MM.1S (cell line): Measurements from ENCODE around the gene TRAM2.
A peak's percentile ranks its signal among the peaks of the same experiment; 100 is the strongest.

ENCODE experiments used
- DNase-seq: peaks from one replicate; pipeline ENCODE4 v3.0.0-alpha.2; 2015
- H2AFZ ChIP-seq: fragments of 300-600 bp; sonication (generic); 2 replicates; pipeline ENCODE4 v1.6.0; 2016; ENCODE audit warnings: antibody characterized with exemption, low read length
- H3F3A ChIP-seq: fragments of 300-600 bp; sonication (generic); 2 replicates; pipeline ENCODE4 v1.6.1; 2016; ENCODE audit warnings: mild to moderate bottlenecking, antibody characterized with exemption, low read length, moderate library complexity, mixed read lengths; ENCODE audit not compliant: insufficient read depth
- H3K27ac ChIP-seq: fragments of 300-600 bp; sonication (generic); 2 replicates; pipeline ENCODE4 v1.5.1; 2016; ENCODE audit warnings: mild to moderate bottlenecking, low read length
- H3K27me3 ChIP-seq: fragments of 300-600 bp; sonication (generic); replicated peaks from 2 replicates; pipeline ENCODE4 v1.6.0; 2016; ENCODE audit warnings: low read length; ENCODE audit not compliant: insufficient read depth
- H3K36me3 ChIP-seq: fragments of 300-600 bp; sonication (generic); replicated peaks from 2 replicates; pipeline ENCODE4 v1.6.1; 2016; ENCODE audit warnings: mild to moderate bottlenecking, low read length, mixed read lengths; ENCODE audit not compliant: insufficient read depth
- H3K4me1 ChIP-seq: fragments of 300-600 bp; sonication (generic); 2 replicates; pipeline ENCODE4 v1.6.1; 2016; ENCODE audit warnings: low read length, mixed read lengths
- H3K4me2 ChIP-seq: fragments of 300-600 bp; sonication (generic); 2 replicates; pipeline ENCODE4 v1.6.0; 2016; ENCODE audit warnings: low read depth, low read length
- H3K4me3 ChIP-seq: fragments of 300-600 bp; sonication (generic); 2 replicates; pipeline ENCODE4 v1.5.1; 2016; ENCODE audit warnings: low read length, mixed read lengths
- H3K79me2 ChIP-seq: fragments of 300-600 bp; sonication (generic); 2 replicates; pipeline ENCODE4 v1.6.1; 2016; ENCODE audit warnings: mixed run types, low read length, mixed read lengths
- H3K9ac ChIP-seq: fragments of 300-600 bp; sonication (generic); 2 replicates; pipeline ENCODE4 v1.6.1; 2016; ENCODE audit warnings: low read length, mixed read lengths
- H3K9me2 ChIP-seq: fragments of 300-600 bp; sonication (generic); replicated peaks from 2 replicates; pipeline ENCODE4 v1.6.1; 2016; ENCODE audit warnings: mild to moderate bottlenecking, low read length, mixed read lengths; ENCODE audit not compliant: insufficient read depth
- H3K9me3 ChIP-seq: fragments of 300-600 bp; sonication (generic); replicated peaks from 2 replicates; pipeline ENCODE4 v1.6.1; 2016; ENCODE audit warnings: mild to moderate bottlenecking, low read length, mixed read lengths; ENCODE audit not compliant: insufficient read depth
- H4K20me1 ChIP-seq: fragments of 300-600 bp; sonication (generic); 2 replicates; pipeline ENCODE4 v1.6.1; 2016; ENCODE audit warnings: mild to moderate bottlenecking, low read length, moderate library complexity, mixed read lengths; ENCODE audit not compliant: insufficient read depth
- EZH2 ChIP-seq: fragments of 300-600 bp; sonication (generic); optimal IDR thresholded peaks from 2 replicates; pipeline ENCODE3; 2017; ENCODE audit warnings: low read depth, mild to moderate bottlenecking, antibody characterized with exemption, low read length, mixed read lengths
- EZH2phosphoT487 ChIP-seq: fragments of 300-600 bp; sonication (generic); IDR thresholded peaks from 2 replicates; pipeline ENCODE4 v1.6.1; 2018; ENCODE audit warnings: antibody characterized with exemption, low read length
- TF ChIP-seq, protein P1 (sequence below): fragments of 300-600 bp; sonication (generic); IDR thresholded peaks from 2 replicates; pipeline ENCODE4 v1.5.1; 2016; ENCODE audit warnings: antibody characterized with exemption, low read length, mixed read lengths

TRAM2 gene

DNA sequence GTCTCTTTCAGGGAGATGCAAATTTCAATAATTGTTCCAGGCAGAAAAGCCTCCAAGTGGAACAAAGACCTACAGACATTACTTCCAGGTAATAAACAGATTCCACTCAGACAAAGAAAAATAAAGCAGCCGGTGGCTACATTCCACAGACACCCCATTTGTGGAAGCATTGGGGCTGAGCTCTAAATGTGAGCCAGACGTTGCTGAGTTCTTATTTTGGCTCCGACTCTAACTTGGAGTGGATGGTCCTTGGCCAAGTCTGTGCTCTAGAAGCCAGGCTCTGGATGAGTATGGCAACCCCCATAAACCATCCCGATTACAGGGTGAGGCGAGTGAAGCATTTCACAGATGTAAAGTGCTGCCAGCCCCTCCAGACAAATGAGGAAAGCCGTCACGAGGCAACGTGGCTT, 6.6 kb downstream of the TRAM2 start:
- Histone ChIP-seq H3K27me3 (no peaks in the 10 kb centered on the region), H3K4me1 (peaks cover 80% of the 10 kb centered on the region), H3K4me2 (peak overlapping the region; percentile 97; the same call in 1 of the 2 replicates), H3K4me3 (peak overlapping the region; percentile 6; the same call in 1 of the 2 replicates), H3K9me2 (no peaks in the 10 kb centered on the region), H3K9me3 (no peaks in the 10 kb centered on the region), H3K79me2 (peaks cover 100% of the 10 kb centered on the region), H3F3A (peaks cover 80% of the 10 kb centered on the region), H3K27ac (peak overlapping the region; percentile 90; the same call in 1 of the 2 replicates), H2AFZ (no peak overlapping the region), H3K9ac (peak overlapping the region; percentile 95; the same call in 1 of the 2 replicates), H4K20me1 (peaks cover 20% of the 10 kb centered on the region), H3K36me3 (0 out of 2 replicates have a peak, but pooled peaks cover 10% of the 10 kb centered on the region)
- no peak for DNase-seq
- TF ChIP-seq, protein P1, sequence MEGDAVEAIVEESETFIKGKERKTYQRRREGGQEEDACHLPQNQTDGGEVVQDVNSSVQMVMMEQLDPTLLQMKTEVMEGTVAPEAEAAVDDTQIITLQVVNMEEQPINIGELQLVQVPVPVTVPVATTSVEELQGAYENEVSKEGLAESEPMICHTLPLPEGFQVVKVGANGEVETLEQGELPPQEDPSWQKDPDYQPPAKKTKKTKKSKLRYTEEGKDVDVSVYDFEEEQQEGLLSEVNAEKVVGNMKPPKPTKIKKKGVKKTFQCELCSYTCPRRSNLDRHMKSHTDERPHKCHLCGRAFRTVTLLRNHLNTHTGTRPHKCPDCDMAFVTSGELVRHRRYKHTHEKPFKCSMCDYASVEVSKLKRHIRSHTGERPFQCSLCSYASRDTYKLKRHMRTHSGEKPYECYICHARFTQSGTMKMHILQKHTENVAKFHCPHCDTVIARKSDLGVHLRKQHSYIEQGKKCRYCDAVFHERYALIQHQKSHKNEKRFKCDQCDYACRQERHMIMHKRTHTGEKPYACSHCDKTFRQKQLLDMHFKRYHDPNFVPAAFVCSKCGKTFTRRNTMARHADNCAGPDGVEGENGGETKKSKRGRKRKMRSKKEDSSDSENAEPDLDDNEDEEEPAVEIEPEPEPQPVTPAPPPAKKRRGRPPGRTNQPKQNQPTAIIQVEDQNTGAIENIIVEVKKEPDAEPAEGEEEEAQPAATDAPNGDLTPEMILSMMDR = no peak
- TF ChIP-seq EZH2phosphoT487 (no peak), EZH2 (no peak)

DNA sequence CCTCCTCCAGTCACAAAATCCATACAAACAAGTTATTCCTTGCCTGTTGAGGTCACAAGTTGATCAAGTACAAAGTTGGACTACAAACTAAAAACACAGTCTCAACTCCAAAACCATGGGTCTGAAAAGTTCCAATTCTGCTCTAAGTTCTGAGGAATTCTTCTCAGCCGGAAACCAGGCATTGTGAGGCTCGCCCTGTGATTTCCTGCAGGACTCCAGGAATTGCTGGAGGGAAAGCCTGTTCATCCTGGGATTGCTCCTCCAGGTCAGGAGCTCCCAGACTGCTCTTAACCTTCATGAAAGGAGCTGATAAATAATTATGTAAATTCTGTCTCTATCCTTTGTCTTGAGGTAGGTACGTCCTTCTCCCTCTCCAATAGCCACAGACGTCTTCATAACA, 8.5 kb downstream of the TRAM2 start:
- Histone ChIP-seq H3K27ac (peak overlapping the region; percentile 77; the same call in 1 of the 2 replicates), H3K36me3 (0 out of 2 replicates have a peak, but pooled peaks cover 16% of the 10 kb centered on the region), H3K4me2 (peak overlapping the region; percentile 97), H4K20me1 (peaks cover 35% of the 10 kb centered on the region), H3K9me3 (no peaks in the 10 kb centered on the region), H3F3A (peaks cover 63% of the 10 kb centered on the region), H3K4me3 (no peak overlapping the region), H3K79me2 (peaks cover 100% of the 10 kb centered on the region), H3K27me3 (no peaks in the 10 kb centered on the region), H3K9ac (no peak overlapping the region), H3K9me2 (no peaks in the 10 kb centered on the region), H3K4me1 (peaks cover 93% of the 10 kb centered on the region), H2AFZ (no peak overlapping the region)
- no peak for DNase-seq
- TF ChIP-seq, protein P1 = no peak
- TF ChIP-seq EZH2phosphoT487 (no peak), EZH2 (no peak)

DNA sequence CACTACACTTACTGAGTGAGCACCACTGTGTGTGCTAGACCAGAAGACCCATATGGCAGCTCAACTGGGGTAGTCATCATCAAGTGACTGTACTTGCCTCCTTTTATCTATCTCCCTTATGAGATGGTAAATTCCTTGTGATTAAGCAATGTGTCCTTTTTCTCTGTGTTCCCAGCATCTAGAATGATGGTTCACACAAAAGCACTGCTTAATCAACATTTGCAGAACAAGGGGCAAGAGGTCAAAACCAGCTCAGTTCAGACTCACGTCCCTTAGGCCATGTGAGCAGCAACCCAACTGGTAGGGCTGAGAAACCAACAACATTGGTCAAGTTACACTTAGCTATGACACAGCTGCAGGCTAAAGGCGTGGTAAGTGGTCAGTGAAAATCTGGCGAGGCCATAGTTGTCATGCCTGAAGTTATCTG, 10.0 kb downstream of the TRAM2 start:
- Histone ChIP-seq H3K9ac (peak overlapping the region; percentile 8; the same call in 1 of the 2 replicates), H3K9me3 (no peaks in the 10 kb centered on the region), H3K36me3 (0 out of 2 replicates have a peak, but pooled peaks cover 15% of the 10 kb centered on the region), H2AFZ (no peak overlapping the region), H3K27ac (peak overlapping the region; percentile 77), H3F3A (peaks cover 49% of the 10 kb centered on the region), H3K9me2 (no peaks in the 10 kb centered on the region), H3K4me1 (peaks cover 87% of the 10 kb centered on the region), H3K4me2 (peak overlapping the region; percentile 97), H3K27me3 (no peaks in the 10 kb centered on the region), H3K79me2 (peaks cover 100% of the 10 kb centered on the region), H4K20me1 (peaks cover 32% of the 10 kb centered on the region), H3K4me3 (no peak overlapping the region; the same call in 1 of the 2 replicates)
- no peak for TF ChIP-seq EZH2phosphoT487
- DNase-seq = no peak

DNA sequence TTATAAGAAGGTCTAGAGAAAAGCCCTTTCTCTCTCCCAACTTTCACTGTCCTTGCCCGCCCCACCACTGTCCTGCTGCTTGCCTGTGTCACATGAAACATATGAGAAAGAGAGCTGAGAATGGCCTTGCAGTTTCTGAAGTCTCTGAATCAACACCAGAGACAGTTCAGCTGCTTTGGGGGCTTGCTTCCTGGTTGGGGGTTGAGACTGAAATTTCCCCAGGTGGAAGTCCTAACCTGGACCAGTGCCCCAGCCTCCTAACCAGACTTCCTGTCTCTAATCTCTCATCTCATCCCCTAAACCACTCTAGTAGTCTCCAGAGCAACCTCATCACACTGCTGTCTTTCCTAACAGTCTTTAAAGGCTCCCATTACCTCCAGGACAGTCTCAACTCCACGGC, 10.7 kb downstream of the TRAM2 start:
- Histone ChIP-seq H3K9ac (peak overlapping the region; percentile 8; the same call in 1 of the 2 replicates), H3K27me3 (no peaks in the 10 kb centered on the region), H3K79me2 (peaks cover 100% of the 10 kb centered on the region), H3K4me1 (peaks cover 80% of the 10 kb centered on the region), H3K27ac (peak overlapping the region; percentile 77), H3F3A (peaks cover 43% of the 10 kb centered on the region), H4K20me1 (peaks cover 32% of the 10 kb centered on the region), H3K9me3 (no peaks in the 10 kb centered on the region), H3K4me3 (no peak overlapping the region), H2AFZ (no peak overlapping the region), H3K9me2 (no peaks in the 10 kb centered on the region), H3K36me3 (0 out of 2 replicates have a peak, but pooled peaks cover 13% of the 10 kb centered on the region), H3K4me2 (peak overlapping the region; percentile 97)
- TF ChIP-seq EZH2 (no peak), EZH2phosphoT487 (no peak)
- TF ChIP-seq, protein P1 = no peak
- peak; percentile 68 for DNase-seq
